ENCODE data around the gene SLC25A11.

The SLC25A11 gene

DNA sequence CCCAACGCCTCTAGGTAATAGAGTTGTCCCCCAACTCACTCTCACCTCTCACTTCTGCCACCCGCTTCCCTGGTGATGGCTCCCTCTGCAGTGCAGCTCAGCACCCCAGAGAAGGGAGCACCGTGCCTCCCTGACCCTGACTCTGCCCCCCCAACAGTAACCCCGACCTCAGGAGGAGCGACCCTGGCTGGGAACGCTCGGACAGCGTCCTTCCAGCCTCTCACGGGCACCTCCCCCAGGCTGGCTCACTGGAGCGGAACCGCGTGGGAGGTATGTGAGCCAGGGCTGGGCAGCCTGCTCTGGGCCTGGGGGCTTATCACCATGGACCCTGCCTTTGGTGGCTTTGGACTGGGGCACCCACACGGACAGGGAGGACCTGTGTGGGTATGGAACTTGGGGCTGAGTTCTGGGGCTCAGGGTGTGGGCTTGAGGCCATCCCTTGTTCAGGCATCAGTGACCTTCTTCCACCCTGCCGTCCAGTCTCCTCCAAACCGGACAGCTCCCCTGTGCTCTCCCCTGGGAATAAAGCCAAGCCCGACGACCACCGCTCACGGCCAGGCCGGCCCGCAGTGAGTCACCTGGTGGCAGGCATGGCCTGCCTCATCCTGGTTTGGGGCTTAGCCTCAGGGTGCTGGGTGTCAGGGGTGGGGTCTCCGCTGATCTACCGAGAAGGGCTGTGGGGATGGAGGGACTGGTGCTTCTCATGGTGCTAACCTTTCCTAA lies 47.2 kb downstream of the SLC25A11 start:
- DNase-seq, result no peak

DNA sequence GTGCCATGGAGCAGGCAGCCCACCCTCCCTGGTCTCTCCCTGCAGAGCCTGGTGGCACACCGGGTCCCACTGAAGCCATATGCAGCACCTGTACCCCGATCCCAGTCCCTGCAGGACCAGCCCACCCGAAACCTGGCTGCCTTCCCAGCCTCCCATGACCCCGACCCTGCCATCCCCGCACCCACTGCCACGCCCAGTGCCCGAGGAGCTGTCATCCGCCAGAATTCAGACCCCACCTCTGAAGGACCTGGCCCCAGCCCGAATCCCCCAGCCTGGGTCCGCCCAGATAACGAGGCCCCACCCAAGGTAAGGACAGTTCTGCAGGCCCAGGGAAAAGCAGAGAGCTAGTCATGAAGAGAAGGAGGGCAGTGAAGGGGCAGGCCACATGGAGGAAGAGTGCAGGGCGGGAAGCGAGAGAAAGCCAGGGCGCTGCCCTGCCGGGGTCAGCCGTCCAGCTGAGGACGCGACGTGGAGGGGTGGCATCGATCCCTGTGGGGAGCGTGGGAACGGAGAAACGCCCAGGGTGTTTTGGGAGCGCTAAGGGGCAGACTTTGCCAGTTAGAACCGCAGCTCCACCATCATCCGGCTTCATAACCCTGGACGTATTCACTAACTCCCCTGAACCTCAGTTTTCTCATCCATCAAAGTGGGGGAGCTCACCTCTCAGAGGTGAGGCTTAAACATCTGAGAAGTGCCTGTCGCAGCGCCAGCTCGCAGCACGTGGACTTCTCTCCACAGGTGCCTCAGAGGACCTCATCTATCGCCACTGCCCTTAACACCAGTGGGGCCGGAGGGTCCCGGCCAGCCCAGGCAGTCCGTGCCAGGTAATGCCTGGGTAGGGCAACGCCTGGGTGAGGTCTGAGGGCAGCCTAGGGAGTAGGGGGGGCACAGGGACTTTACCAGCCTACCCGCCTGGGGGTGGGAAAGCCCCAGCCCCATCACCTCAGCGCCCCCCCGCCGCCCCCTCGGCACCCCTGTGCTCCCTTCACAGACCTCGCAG lies 48.1 kb downstream of the SLC25A11 start:
- DNase-seq, result no peak

DNA sequence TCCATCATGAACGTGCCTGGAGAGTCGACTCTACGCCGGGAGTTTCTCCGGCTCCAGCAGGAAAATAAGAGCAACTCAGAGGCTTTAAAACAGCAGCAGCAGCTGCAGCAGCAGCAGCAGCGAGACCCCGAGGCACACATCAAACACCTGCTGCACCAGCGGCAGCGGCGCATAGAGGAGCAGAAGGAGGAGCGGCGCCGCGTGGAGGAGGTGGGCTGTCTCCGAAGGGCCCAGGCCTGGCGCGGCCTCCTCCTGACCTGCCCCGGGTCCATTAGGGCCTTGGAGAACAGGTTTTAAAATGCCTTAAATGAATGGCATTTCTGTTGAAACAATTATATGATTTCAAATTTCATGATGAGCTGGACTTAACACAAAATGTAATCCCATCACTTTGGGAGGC lies 52.3 kb downstream of the SLC25A11 start:
- no peak for DNase-seq
